ENCODE data around the gene MIER2.

Gene MIER2

GRCh38 chr19:369256-369655 is 24.7 kb upstream of the MIER2 start:
- Histone ChIP-seq H3K36me3 (ENCODE audit: control insufficient read depth, low read length) (no peaks in the 10 kb centered on the region), H3K9me3 (ENCODE audit: control insufficient read depth, insufficient read depth, low read length) (no peaks in the 10 kb centered on the region), H3K4me3 (ENCODE audit: low read length) (no peak overlapping the region), H3K79me2 (ENCODE audit: control insufficient read depth, low read length) (no peaks in the 10 kb centered on the region), H3F3A (ENCODE audit: control insufficient read depth, insufficient read depth) (no peaks in the 10 kb centered on the region), H3K27me3 (ENCODE audit: control insufficient read depth, low read length) (no peaks in the 10 kb centered on the region), H4K20me1 (ENCODE audit: control insufficient read depth, insufficient read depth, low read depth, low read length) (no peaks in the 10 kb centered on the region), H3K27ac (ENCODE audit: low read depth, low read length) (no peak overlapping the region), H3K4me2 (ENCODE audit: low read length) (no peak overlapping the region), H3K4me1 (ENCODE audit: control insufficient read depth, low read length) (peaks cover 20% of the 10 kb centered on the region), H3K9me2 (replicated peaks; ENCODE audit: control insufficient read depth, low read length) (no peaks in the 10 kb centered on the region)
- TF ChIP-seq CTCF (IDR thresholded peaks at IDR 0.05; ENCODE audit: low read depth, low read length, poor library complexity, severe bottlenecking): no peak
- TF ChIP-seq EZH2phosphoT487 (IDR thresholded peaks at IDR 0.05; ENCODE audit: borderline replicate concordance, low read length): no peak

GRCh38 chr19:368630-369024 is 24.0 kb upstream of the MIER2 start:
- no peak overlapping the region for H3K4me2 ChIP-seq (ENCODE audit: low read length)
- H3K36me3 ChIP-seq (ENCODE audit: control insufficient read depth, low read length): no peaks in the 10 kb centered on the region
- H4K20me1 ChIP-seq (ENCODE audit: control insufficient read depth, insufficient read depth, low read depth, low read length): no peaks in the 10 kb centered on the region
- H3F3A ChIP-seq (ENCODE audit: control insufficient read depth, insufficient read depth): no peaks in the 10 kb centered on the region
- TF ChIP-seq EZH2phosphoT487 (IDR thresholded peaks at IDR 0.05; ENCODE audit: borderline replicate concordance, low read length): no peak
- H3K27ac ChIP-seq (ENCODE audit: low read depth, low read length): no peak overlapping the region
- H3K9me3 ChIP-seq (ENCODE audit: control insufficient read depth, insufficient read depth, low read length): no peaks in the 10 kb centered on the region
- no peaks in the 10 kb centered on the region for H3K27me3 ChIP-seq (ENCODE audit: control insufficient read depth, low read length)
- no peak overlapping the region for H3K4me3 ChIP-seq (ENCODE audit: low read length)
- H3K9me2 ChIP-seq (replicated peaks; ENCODE audit: control insufficient read depth, low read length): no peaks in the 10 kb centered on the region
- H3K4me1 ChIP-seq (ENCODE audit: control insufficient read depth, low read length): peaks cover 20% of the 10 kb centered on the region
- no peaks in the 10 kb centered on the region for H3K79me2 ChIP-seq (ENCODE audit: control insufficient read depth, low read length)

- no peaks in the 10 kb centered on the region for H3F3A ChIP-seq (ENCODE audit: control insufficient read depth, insufficient read depth)
- no peaks in the 10 kb centered on the region for H3K9me2 ChIP-seq (replicated peaks; ENCODE audit: control insufficient read depth, low read length)
- H3K4me3 ChIP-seq (ENCODE audit: low read length): no peak overlapping the region
- no peaks in the 10 kb centered on the region for H3K9me3 ChIP-seq (ENCODE audit: control insufficient read depth, insufficient read depth, low read length)
- no peaks in the 10 kb centered on the region for H3K36me3 ChIP-seq (ENCODE audit: control insufficient read depth, low read length)
- H3K27me3 ChIP-seq (ENCODE audit: control insufficient read depth, low read length): no peaks in the 10 kb centered on the region
- H3K79me2 ChIP-seq (ENCODE audit: control insufficient read depth, low read length): no peaks in the 10 kb centered on the region
- TF ChIP-seq CTCF (IDR thresholded peaks at IDR 0.05; ENCODE audit: low read depth, low read length, poor library complexity, severe bottlenecking) (no peak), EZH2phosphoT487 (IDR thresholded peaks at IDR 0.05; ENCODE audit: borderline replicate concordance, low read length) (no peak)
- H3K27ac ChIP-seq (ENCODE audit: low read depth, low read length): no peak overlapping the region
- peaks cover 20% of the 10 kb centered on the region for H3K4me1 ChIP-seq (ENCODE audit: control insufficient read depth, low read length)
- H4K20me1 ChIP-seq (ENCODE audit: control insufficient read depth, insufficient read depth, low read depth, low read length): no peaks in the 10 kb centered on the region
- H3K4me2 ChIP-seq (ENCODE audit: low read length): no peak overlapping the region
Observed at GRCh38 chr19:367963-368629, 23.5 kb upstream of the MIER2 start.

- Histone ChIP-seq H3F3A (ENCODE audit: control insufficient read depth, insufficient read depth) (no peaks in the 10 kb centered on the region), H4K20me1 (ENCODE audit: control insufficient read depth, insufficient read depth, low read depth, low read length) (no peaks in the 10 kb centered on the region), H3K36me3 (ENCODE audit: control insufficient read depth, low read length) (no peaks in the 10 kb centered on the region), H3K27ac (ENCODE audit: low read depth, low read length) (no peak overlapping the region), H3K79me2 (ENCODE audit: control insufficient read depth, low read length) (no peaks in the 10 kb centered on the region), H3K4me2 (ENCODE audit: low read length) (no peak overlapping the region), H3K4me3 (ENCODE audit: low read length) (no peak overlapping the region), H3K27me3 (ENCODE audit: control insufficient read depth, low read length) (no peaks in the 10 kb centered on the region), H3K4me1 (ENCODE audit: control insufficient read depth, low read length) (peaks cover 17% of the 10 kb centered on the region), H3K9me3 (ENCODE audit: control insufficient read depth, insufficient read depth, low read length) (no peaks in the 10 kb centered on the region), H3K9me2 (replicated peaks; ENCODE audit: control insufficient read depth, low read length) (no peaks in the 10 kb centered on the region)
- no peak for TF ChIP-seq CTCF (IDR thresholded peaks at IDR 0.05; ENCODE audit: low read depth, low read length, poor library complexity, severe bottlenecking)
- TF ChIP-seq EZH2phosphoT487 (IDR thresholded peaks at IDR 0.05; ENCODE audit: borderline replicate concordance, low read length): no peak
Observed at GRCh38 chr19:367561-367960, 23.0 kb upstream of the MIER2 start.
